Measurements from ENCODE around the gene NUTM2B.
"Not testable (repeated sequence)": the region's sequence is repeated elsewhere in the genome, so short reads cannot be mapped to it uniquely, and the experiment has no call there.

The NUTM2B gene, protein sequence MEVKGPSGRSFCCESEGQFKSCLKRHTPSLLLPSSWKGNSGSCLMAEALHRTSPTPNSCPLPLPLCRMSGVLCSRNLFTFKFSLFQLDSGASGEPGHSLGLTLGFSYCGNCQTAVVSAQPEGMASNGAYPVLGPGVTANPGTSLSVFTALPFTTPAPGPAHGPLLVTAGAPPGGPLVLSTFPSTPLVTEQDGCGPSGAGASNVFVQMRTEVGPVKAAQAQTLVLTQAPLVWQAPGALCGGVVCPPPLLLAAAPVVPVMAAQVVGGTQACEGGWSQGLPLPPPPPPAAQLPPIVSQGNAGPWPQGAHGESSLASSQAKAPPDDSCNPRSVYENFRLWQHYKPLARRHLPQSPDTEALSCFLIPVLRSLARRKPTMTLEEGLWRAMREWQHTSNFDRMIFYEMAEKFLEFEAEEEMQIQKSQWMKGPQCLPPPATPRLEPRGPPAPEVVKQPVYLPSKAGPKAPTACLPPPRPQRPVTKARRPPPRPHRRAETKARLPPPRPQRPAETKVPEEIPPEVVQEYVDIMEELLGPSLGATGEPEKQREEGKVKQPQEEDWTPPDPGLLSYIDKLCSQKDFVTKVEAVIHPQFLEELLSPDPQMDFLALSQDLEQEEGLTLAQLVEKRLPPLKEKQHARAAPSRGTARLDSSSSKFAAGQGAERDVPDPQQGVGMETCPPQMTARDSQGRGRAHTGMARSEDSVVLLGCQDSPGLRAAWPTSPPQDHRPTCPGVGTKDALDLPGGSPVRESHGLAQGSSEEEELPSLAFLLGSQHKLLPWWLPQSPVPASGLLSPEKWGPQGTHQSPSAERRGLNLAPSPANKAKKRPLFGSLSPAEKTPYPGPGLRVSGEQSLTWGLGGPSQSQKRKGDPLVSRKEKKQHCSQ

DNA sequence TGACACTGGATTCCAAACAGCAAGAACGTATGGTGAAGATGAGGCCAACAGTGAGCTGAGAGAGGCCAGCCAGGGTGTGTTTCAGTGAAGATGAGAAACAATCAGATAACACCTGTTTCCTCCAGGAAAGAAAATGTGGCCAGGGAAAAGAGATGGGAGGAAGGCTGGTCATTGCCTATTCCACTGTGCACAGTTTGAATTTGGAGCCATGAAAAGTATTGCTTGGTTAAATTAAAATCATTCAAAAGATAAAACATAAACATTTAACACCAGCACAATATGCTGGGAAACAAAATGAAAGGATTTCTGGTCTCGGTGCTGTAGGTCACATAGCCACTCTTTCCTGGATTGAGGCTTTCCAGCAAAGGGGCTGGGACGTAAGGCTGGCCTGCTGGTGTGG lies at the start of gene NUTM2B:
NUTM2B (plus strand) TSS at position 301 of the 400 bp plus-strand sequence. CDS start 383 bp downstream, outside the sequence.
- DNase-seq: not testable (repeated sequence)

DNA sequence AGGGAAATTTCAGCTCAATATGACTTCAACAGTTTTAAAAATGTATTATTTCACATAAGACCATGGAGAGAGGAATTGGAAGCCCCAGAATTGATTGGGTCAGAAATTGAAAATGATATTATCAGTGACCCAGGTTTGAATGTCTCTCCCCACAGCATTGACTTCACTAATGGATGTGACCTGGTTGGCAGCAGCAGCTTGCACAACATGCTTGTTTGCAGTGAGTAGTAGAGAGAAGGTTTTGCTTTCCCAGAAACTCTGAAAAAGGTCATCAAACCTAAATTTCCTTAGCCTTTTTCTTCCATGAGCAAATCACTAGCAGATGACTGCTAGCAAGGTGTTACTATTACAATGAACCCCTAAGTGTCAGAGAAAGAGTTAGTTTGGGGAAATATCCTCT lies 39.7 kb upstream of the NUTM2B start:
- DNase-seq: not testable (repeated sequence)

DNA sequence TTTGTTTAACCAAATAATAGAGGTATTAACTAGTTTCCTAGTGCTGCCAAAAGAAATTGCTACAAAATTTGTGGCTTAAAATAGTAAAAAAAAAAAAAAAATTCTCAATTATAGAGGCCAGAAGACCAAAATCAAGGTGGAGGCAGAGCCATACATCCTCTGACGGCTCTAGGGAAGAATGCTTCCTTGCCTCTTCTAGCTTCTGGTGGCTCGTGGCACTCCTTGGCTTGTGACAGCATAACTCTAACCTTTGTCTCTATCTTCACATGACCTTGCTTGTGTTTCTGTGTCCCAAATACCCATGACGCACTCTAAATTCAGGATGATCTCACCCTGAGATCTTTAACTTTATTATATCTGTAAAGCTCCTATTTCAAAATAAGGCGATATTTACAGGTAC lies 38.3 kb upstream of the NUTM2B start:
- not testable (repeated sequence) for DNase-seq

DNA sequence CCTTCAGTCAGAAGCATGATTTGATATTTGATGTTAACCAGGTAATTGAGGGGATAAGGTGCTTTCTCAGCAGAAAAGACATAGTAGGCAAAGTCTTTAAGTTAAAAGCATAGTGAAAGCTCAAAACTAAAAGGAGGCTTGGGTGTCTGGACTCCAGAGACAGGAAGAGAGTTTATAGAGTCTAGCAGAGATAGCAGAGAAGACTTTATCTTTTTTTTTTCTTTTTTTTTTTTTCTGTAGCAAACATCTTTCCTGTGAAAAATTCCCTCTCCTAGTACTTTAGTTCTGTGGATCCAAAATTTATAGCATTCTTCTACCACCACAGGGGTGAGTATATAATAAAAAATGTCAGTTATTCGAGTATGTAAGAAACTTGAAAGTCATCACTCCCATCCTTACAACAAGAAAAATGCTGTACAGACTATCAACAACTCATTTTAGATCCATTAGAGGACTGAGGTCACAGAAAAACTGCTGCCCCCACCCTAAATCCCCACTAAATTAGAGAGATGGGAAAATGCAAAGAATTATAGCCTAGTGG lies 33.7 kb upstream of the NUTM2B start:
- DNase-seq: not testable (repeated sequence)

DNA sequence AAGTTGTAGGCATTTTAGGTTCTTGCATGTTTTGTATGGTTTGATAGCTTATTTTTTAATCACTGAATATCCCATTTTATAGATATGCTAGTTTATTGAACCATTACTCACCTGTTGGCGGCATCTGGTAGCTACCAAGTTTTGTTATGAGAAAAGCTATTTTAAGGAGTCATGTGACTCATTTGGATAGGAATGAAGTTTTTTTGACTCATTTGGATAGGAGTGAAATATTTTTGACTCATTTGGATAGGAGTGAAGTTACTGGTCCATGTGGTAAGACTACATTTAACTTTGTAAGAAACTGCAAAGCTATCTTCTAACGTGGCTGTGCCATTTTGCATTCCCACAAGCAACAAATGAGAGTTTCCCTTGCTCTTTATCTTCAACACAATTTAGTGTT lies 28.1 kb upstream of the NUTM2B start:
- DNase-seq: not testable (repeated sequence)

DNA sequence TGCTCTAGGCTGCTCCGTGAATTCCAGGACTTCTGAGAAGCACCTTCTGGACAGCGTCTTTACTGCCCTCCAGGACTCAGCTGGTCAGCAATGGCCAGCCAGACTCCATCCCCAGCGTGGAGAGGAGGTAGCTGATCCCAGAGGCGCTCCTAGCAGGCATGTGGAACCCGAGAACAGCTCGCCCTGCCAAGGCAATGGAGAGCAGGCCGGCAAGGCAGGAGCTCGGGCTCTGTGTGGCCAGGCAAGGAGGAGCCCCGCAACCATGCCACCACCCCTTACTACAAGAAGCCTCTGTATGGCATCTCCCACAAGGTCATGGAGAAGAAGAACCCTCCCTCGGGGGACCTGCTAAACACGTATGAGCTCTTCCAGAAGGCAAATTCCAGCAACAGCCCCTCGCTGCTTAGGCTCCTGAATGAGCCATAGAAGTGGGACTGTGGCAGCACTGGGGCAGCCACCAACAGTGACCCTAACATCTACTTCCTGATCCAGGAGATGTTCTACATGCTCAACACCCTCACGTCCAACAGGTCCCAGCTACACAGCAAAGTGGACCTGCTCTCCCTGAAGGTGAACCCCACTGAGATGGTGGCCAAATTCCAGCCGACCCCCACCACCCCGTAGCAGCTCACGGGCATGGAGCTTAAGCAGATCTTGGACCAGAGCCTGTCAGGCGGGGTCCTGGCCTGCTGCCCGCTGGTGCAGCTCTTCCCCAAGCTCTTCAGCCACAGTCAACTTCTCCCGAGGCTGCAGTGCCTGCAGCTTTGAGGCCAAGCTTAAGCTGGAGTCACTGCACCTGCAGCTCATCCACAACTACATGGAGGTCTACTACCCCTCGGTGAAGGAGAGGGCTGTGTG lies 19.8 kb upstream of the NUTM2B start:
- not testable (repeated sequence) for DNase-seq

DNA sequence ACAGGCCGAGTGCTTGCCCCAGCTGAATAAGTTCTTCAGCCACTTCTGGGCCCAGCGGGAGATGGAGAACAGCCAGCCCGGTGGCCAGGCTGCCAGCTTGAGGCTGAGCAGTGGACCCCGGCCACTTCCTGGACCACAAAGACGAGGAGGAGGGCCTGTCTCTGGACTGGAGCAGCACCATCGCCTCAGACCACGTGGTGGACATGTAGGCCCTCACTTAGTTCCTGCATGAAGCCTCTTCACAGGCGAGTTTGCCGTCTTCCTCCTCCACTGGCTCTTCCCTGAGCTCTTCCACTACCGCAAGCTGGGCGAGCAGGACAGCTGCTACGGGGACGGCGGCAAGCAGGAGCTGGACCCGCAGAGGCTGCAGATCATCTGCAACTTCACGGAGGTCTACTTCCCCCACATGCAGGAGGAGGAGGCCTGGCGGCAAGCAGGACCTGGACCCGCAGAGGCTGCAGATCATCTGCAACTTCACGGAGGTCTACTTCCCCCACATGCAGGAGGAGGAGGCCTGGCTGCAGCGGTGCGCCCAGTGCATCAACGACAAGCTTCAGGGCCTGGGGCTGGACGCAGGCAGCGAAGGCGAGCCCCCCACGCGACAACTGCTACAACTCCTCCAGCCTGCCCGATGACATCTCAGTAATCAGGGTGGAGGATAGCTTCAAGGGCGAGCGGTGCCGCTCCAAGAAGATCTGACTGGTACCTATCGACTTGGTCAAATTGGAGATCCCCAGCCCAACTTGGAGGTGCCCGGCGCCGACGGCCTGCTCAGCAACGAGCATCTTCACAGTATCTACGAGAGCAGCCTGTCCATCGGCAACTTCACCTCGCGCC lies 18.9 kb upstream of the NUTM2B start:
- DNase-seq: not testable (repeated sequence)

DNA sequence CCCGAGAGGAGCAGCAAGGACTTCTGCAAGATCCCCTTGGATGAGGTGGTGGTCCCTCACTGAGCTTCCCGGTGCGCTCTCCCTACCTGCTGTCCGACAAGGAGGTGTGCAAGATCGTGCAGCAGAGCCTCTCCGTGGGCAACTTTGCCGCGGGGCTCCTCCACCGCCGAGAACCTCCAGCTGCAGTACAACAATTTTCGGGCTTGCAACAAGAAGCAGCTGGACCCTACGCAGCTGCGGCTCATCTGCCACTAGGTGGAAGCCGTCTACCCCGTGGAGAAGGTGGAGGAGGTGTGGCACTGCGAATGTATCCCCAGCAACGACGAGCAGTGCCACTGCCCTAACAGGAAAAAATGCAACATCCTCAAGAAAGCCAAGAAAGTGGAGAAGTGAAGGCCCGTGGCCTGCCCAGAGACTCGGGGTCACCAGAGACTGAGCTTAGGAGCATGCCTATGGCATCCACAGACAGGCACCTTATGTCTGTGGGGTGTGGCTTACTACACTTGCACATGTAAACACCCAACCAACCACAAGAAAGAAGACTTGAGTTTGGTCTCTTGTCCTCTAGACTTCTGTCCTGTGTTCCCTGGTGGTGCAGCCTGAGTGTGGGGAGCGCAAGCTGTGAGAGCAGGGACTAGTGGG lies 17.9 kb upstream of the NUTM2B start:
- peak; percentile 70 for DNase-seq

DNA sequence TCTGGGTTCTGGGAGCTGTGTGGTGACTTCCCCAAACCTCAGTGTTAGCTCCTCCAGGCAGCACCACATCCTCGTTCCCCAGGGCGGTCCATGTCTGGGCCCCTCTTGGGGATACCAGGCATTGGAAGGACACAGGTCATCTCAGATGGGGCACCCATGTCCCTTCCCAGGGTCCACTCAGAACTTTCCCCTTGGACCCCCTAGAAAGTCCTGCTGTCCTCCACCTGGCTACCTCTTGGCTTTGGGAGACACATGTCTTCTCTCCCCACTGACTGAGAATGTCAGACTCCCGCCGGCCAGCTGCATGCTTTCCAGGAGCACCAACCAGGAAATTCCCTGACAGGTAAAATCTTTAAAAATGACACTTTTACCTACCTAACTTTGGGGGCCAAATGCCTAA lies 16.4 kb upstream of the NUTM2B start:
- DNase-seq: not testable (repeated sequence)

DNA sequence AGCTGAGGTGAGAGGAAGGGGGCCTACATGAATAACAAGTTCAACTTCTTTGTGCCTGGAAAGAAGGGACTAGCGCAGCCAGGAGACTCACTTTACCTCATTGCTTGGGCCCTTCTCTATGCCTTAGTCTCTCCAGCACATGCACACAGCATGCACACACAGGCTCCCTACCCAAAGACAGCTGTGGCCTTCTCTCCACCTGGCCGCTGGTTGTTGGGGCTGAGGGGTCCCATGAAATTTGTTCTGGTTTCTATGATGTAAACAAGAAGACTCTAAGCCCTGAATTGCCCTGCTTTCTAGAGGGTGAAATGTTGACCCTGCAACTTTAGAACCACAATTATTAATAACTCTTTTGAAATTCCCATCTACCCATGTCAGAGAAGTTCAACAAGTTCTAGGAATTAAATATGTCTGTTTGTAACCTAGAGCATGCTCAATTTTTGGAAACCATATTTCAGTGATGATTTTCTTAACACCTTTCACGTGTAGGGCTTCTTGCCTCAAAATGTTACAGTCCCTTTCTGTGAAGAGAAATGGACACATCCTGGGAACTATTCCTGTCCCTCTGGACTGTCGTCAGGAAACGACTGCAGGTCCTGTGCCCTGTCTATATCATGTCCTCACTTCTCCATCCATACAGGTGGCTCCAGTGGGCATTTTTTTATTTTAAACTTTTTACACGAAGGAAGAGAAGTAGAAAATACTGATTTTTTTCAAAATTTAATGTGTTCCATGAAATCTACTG lies 15.4 kb upstream of the NUTM2B start:
- not testable (repeated sequence) for DNase-seq

DNA sequence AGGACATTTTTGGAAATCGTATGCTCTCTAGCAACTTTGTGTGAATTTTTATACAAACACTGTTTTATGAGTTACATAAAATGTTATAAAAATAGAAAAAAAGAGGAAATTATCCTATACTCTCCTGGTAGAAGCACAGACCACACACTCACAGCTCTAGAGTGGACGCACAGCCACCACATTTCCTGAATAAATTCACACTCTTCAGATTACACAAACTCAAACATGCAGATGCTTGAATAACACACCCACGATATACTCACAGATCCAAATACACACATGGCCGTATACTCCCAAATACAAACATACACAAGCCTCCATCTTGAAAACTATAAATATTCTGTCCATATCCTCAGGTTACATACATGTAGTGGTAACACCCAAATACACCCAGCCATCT lies 14.2 kb upstream of the NUTM2B start:
- not testable (repeated sequence) for DNase-seq

DNA sequence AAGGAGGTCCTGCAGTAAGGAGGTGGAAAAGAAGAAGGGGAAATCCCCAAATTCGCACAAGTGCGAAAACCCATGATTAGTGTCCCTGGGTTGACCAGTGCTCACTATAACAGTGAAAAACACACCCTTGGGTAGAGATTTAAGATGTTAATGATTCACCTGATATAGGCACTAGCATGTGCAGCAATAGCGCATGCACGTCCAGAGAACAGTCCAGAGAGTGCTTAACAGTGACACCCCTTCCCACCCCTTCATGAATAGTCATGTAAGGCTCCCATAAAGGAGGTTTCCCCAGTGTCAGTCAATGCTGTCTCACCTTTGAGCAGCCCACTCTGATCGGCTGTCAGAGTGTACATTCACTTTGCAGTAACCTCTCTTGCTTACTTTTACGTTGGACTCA lies 6.4 kb upstream of the NUTM2B start:
- not testable (repeated sequence) for DNase-seq

DNA sequence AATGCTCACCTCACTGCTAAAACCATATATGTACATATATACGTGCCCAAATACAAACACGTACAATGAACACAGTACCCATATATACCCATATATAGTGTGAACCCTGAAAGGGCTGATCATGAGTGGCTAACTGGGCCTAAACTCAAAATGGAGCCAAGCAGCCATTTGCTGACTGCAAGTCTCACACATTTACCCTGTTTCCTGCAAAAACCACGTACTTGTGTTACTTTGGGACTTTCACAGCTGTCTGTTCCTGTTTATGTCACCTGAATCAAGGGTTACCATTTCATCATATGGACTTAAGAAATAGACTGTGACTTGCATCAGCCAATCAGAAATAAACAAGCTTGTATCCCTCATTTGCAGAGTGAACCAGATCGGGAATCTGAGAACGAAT lies 5.9 kb upstream of the NUTM2B start:
- DNase-seq: not testable (repeated sequence)

DNA sequence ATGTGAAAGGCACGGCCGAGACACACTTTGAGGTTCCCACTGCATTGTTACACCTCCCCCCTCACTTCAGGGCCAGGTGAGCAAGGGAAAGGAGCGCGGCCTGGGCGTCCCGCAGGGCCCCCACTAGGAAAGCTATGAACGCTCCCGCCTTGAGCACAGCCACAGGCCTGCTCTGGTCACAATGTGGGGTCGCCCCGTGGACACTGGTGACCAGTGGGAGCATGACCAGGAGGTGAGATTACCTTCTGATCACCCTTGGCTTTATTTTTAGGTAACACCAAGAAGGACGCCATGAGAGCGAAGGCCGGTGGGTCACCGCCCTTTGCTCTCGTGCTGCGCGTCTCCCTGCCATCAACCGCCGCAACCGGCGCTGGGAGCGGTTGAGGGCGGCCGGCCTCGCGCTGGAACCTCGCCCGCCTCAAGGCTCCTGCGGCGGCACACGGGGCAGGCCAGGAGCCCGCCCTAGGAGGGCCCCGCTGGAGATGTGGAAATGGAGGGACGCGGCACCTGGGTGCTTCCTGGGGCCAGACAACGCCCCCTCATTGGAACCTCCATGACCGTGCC lies 2.6 kb upstream of the NUTM2B start:
- DNase-seq: not testable (repeated sequence)

DNA sequence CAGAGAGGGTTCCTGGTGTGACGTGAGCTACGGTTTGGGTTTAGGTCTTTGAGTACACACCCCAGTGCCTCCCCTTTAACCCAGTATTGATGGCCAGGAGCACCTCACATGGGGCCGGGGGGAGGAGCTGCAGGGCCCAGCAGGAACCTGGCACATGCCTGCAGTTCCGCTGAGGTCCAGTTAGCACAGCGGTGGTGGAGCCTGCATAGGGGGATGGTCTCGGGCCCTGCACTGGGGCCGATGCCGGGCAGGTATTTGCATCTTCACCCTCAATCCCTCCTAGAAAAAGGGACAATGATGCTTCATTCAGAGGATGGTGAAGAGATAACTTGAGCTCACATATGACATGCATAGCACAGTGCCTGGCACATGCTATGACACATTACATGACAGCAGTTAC lies 4.0 kb downstream of the NUTM2B start:
- not testable (repeated sequence) for DNase-seq

DNA sequence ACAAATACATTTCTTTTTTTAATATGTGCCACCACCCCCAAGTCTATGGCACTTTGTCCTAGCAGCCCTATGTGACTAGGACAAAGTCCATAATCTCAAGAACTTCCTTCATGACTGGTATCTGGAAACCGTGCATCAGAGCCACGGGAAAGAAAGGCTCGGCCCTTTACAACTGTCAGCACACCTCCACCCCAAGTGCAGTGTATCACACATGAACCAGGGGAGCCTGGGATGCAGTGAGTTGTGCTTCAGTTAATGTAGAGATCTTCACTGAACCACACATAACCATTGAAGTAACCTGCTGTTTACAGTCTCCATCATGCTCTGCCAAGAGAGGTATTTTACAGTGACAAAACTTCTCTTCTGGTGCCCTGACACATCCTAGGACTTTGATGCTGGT lies 11.9 kb downstream of the NUTM2B start:
- not testable (repeated sequence) for DNase-seq

DNA sequence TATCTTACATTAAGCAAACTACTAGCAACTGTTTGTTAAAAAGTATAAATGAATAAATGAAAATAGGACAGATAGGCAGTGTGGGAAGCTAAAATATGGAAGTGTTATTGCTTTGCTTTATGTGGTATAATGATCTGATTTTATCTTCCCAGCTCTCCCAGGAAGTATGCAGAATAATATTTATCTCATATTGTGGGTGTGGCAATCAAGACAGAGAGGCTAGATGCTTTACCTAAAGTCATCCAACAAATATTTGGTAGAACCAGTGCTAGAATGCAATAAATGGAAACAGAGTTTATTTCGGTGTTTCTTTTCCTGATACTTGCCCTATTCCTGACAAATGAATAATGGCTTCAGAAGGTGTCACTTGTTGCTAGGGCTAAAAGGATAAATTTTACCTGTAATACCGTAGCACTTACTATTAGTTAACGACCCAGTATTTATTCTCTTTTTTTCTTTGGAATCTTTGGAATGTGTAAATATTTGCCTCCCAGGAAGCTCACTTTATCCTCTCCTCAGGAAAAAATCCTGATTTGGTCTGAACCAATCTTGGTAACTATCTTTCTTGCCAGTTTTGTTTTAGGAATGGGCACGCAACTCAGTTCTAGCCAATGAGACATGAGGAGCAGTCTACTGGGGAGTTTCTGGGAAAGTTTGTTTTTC lies 14.0 kb downstream of the NUTM2B start:
- DNase-seq: not testable (repeated sequence)

DNA sequence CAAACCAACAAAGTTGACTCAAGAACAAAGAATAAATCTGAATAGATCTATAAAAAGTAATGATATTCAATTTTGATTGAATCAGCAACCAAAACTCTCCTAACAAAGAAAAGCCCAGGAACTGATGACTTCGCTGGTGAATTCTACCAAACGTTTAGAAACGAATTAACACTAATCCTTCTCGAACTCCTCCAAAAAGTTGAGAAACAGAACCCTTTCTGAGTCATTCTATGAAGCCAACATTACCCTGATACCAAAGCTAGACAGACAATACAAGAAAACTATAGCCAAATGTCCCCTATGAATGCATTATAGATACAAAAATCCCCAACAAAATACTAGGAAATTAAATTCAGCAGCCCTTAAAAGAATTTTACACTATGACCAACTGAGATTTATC lies 17.0 kb downstream of the NUTM2B start:
- DNase-seq: not testable (repeated sequence)

DNA sequence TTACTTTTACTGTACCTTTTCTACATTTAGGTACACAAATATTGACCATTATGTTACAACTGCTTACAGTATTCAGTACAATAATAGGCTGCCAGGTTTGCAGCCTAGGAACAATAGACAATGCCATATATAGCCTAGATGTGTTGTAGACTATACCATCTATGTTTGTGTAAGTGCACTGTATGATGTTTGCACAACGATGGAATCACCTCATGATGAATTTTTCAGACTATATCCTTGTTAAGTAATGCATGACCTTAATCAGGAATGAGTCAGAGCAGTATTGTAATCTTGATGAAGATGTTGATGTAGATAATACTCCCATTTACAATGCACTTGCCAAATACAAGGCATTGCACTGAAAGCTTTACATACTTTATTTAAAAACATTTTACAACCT lies 23.6 kb downstream of the NUTM2B start:
- DNase-seq: not testable (repeated sequence)
